K562 (cell line): ENCODE measurements around the gene IL11. TPM values are rescaled to one million over a fixed set of nuclear protein-coding genes. Genes with fewer than 3 reads are reported as not detected.

Experiments
- ASH1L ChIP-seq: fragments of 450-650 bp; IDR thresholded peaks from 2 replicates; pipeline ENCODE4 v1.6.1; 2018; ENCODE audit warnings: borderline replicate concordance, mild to moderate bottlenecking, low read depth; ENCODE audit not compliant: partially characterized antibody
- GABPA ChIP-seq: fragments of 200-800 bp; sonication (Bioruptor generic); conservative IDR thresholded peaks from 2 replicates; pipeline ENCODE4 v1.6.1; 2016; ENCODE audit warnings: low read depth, missing genetic modification characterization, missing compliant biosample characterization
- HDAC8 ChIP-seq: fragments of 450-650 bp; IDR thresholded peaks from 2 replicates; pipeline ENCODE4 v1.6.1; 2016; ENCODE audit warnings: mild to moderate bottlenecking, missing genetic modification characterization, moderate library complexity, missing compliant biosample characterization
- PRPF4 ChIP-seq: fragments of 200-400 bp; formaldehyde crosslinking; IDR thresholded peaks from one replicate; pipeline ENCODE4 v1.6.1; 2017; ENCODE audit warnings: low read length, low read depth, mild to moderate bottlenecking; ENCODE audit not compliant: insufficient read depth, poor library complexity, severe bottlenecking
- RB1 ChIP-seq: fragments of 450-650 bp; IDR thresholded peaks from 2 replicates; pipeline ENCODE4 v1.6.1; 2017; ENCODE audit warnings: low read depth, mild to moderate bottlenecking
- SRSF3 ChIP-seq: fragments of 200-400 bp; formaldehyde crosslinking; IDR thresholded peaks from 2 replicates; pipeline ENCODE4 v1.6.1; 2016; ENCODE audit warnings: mild to moderate bottlenecking, low read length, moderate library complexity; ENCODE audit not compliant: insufficient read depth
- XRCC3 ChIP-seq: fragments of 450-650 bp; IDR thresholded peaks from 2 replicates; pipeline ENCODE4 v1.6.1; 2017; ENCODE audit warnings: mild to moderate bottlenecking, moderate library complexity
- ZBTB7A ChIP-seq: IDR thresholded peaks from 2 replicates; pipeline ENCODE4 v1.6.1; 2011; ENCODE audit warnings: low read depth, mild to moderate bottlenecking, low read length, moderate library complexity, borderline replicate concordance; ENCODE audit not compliant: control insufficient read depth
- ZNF274 ChIP-seq: IDR thresholded peaks from 2 replicates; pipeline ENCODE4 v1.6.1; 2011; ENCODE audit warnings: low read depth, mild to moderate bottlenecking, low read length, moderate library complexity, borderline replicate concordance
- polyA plus RNA-seq, 8 experiments: library from polyadenylated mRNA; depleted of rRNA in 4 of 8; stranded (reverse) in 5 of 8; unstranded in 3 of 8; fragments of >200 nt; fragmentation: Nextera tagmentation in 2 of 8; fragmentation: Illumina TruSeq in 1 of 8; extraction: Ambion mirVana in 2 of 8; extraction: Trizol in 1 of 8; gene quantifications; 2 replicates each; pipeline versions ENCODE4 v1.2.1 to v1.2.3, GENCODE V29; 2011 to 2014; ENCODE audit warnings: inconsistent platforms in 1 of 8, missing spikeins in 1 of 8
- total RNA-seq, 7 experiments: library from RNA; depleted of rRNA in 6 of 7; stranded (reverse); fragments of >200 nt in 6 of 7; fragmentation: Illumina TruSeq in 2 of 7; extraction: Trizol in 2 of 7; gene quantifications; 2 replicates each; pipeline versions ENCODE4 v1.2.1 to v1.2.3, GENCODE V29; 2011 to 2021; ENCODE audit warnings: low replicate concordance in 1 of 7
- TF ChIP-seq, protein P1 (sequence below): fragments of 150-350 bp; conservative IDR thresholded peaks from 2 replicates; pipeline ENCODE4 v1.6.1; 2014; ENCODE audit warnings: low read length
- TF ChIP-seq, protein P2 (sequence below): conservative IDR thresholded peaks from 2 replicates; pipeline ENCODE4 v1.6.1; 2011; ENCODE audit warnings: low read depth, mild to moderate bottlenecking, low read length; ENCODE audit not compliant: control insufficient read depth
- TF ChIP-seq, protein P3 (sequence below): fragments of 200-800 bp; sonication (Bioruptor generic); IDR thresholded peaks from 2 replicates; pipeline ENCODE4 v1.6.1; 2017; ENCODE audit warnings: missing genetic modification characterization, missing compliant biosample characterization
- TF ChIP-seq, protein P4 (sequence below): fragments of 250-450 bp; sonication (Bioruptor Pico); IDR thresholded peaks from 2 replicates; pipeline ENCODE4 v1.5.0; 2021; ENCODE audit warnings: mild to moderate bottlenecking, moderate library complexity
- TF ChIP-seq, protein P5 (sequence below): sonication (generic); formaldehyde crosslinking; IDR thresholded peaks from 2 replicates; pipeline ENCODE4 v1.8.0; 2022; ENCODE audit warnings: missing genetic modification reagents, mild to moderate bottlenecking, borderline replicate concordance

Gene IL11
- total and polyA plus RNA-seq, 9 of the 15 experiments (the other 6 are each of a cell fraction or from before 2014, with no cell fraction given), result 0.04 to 0.42 (median 0.06) TPM; not detected in 6

DNA sequence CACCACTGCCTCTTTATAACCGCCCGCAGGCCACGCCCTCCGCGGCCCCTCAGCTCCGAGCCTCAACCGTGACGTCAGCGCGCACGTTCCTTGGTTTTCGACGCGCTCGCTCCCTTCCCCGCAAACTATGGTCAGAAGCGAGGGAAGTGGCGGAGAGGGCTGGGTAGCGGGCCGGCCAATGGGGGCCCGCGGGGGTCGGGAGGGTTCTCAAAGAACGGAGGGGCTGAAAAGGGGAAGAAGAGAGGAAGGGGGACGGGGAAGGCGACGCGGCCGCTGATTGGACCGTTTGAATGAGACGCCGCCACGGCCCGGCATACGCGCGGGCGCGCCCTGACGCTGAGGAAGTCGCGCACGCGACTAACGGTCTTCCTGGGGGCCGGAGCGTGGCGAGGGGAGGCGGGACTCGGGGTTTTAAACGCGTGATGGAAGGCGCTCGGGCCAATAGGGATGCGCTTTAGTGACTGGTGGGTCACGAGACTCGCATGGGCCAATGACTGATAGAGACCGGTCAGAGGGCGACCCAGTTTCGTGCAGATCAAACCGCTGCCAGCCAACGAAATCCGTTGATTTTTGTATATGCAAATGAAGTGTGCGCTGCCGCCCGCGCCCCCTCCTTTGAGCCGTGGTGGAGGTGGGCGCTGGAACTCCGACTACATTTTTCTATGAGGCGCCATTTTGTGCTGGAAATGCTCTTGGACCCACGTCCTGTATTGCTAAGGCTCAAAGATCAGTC, 37.7 kb upstream of the IL11 start (continued):
- TF ChIP-seq, protein P1, sequence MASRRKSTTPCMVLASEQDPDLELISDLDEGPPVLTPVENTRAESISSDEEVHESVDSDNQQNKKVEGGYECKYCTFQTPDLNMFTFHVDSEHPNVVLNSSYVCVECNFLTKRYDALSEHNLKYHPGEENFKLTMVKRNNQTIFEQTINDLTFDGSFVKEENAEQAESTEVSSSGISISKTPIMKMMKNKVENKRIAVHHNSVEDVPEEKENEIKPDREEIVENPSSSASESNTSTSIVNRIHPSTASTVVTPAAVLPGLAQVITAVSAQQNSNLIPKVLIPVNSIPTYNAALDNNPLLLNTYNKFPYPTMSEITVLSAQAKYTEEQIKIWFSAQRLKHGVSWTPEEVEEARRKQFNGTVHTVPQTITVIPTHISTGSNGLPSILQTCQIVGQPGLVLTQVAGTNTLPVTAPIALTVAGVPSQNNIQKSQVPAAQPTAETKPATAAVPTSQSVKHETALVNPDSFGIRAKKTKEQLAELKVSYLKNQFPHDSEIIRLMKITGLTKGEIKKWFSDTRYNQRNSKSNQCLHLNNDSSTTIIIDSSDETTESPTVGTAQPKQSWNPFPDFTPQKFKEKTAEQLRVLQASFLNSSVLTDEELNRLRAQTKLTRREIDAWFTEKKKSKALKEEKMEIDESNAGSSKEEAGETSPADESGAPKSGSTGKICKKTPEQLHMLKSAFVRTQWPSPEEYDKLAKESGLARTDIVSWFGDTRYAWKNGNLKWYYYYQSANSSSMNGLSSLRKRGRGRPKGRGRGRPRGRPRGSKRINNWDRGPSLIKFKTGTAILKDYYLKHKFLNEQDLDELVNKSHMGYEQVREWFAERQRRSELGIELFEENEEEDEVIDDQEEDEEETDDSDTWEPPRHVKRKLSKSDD, result no peak
- TF ChIP-seq, protein P2, sequence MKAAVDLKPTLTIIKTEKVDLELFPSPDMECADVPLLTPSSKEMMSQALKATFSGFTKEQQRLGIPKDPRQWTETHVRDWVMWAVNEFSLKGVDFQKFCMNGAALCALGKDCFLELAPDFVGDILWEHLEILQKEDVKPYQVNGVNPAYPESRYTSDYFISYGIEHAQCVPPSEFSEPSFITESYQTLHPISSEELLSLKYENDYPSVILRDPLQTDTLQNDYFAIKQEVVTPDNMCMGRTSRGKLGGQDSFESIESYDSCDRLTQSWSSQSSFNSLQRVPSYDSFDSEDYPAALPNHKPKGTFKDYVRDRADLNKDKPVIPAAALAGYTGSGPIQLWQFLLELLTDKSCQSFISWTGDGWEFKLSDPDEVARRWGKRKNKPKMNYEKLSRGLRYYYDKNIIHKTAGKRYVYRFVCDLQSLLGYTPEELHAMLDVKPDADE, result no peak
- TF ChIP-seq, protein P3, sequence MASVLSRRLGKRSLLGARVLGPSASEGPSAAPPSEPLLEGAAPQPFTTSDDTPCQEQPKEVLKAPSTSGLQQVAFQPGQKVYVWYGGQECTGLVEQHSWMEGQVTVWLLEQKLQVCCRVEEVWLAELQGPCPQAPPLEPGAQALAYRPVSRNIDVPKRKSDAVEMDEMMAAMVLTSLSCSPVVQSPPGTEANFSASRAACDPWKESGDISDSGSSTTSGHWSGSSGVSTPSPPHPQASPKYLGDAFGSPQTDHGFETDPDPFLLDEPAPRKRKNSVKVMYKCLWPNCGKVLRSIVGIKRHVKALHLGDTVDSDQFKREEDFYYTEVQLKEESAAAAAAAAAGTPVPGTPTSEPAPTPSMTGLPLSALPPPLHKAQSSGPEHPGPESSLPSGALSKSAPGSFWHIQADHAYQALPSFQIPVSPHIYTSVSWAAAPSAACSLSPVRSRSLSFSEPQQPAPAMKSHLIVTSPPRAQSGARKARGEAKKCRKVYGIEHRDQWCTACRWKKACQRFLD (CRISPR knock-in tag), result peak; percentile 55; the same call in 1 of the 2 replicates
- no peak for TF ChIP-seq XRCC3
- TF ChIP-seq ZNF274, result no peak; the same call in 1 of the 2 replicates
- TF ChIP-seq PRPF4, result no peak
- peak; percentile 81 for TF ChIP-seq ASH1L
- TF ChIP-seq RB1, result no peak
- TF ChIP-seq, protein P4, sequence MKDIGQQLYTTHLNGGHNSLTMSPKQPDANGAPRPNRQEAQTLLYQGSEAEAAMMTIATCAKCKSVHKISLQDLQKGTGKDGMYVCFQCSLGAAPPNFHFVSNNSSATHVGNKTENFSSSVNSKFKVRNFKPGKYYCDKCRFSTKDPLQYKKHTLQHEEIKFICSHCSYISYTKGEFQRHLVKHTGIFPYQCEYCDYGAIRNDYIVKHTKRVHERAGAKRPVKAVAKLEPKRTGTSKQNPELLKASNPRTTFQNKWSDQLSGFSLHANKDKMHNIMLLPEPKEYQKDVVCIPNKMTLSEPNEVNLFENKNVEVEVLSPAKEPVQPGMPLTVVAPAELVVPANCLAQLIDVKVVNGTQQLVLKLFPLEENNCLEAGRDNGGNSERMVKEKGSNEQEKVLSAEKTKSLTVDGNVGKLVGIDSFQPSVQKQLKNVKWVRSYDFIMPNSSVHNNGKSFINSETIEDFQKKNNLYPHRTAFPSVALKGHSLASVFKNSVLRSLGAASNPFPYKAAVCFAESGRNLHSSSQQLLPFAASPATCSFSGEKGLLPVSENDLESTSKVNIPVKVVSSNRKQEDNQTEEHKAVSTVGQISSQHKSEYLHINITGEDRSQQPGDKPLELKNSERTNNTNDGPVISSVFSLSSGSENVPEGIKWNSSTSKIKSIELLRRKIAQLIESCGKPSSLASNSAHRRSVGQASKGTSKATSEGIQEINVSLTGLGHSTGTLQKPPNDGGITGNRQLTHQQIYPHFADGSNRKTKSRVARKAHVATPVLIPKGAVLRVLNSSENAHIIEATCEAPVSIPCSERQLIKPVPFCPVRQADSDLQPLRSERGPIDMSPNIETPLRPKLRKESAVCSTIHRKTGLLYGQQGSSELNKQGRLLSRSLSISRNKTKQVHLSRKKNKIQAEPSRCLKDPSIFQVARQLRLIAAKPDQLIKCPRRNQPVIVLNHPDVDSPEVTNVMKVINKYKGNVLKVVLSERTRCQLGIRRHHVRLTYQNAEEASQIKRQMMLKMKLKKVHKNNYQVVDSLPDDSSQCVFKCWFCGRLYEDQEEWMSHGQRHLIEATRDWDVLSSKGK (CRISPR knock-in tag), result no peak
- TF ChIP-seq SRSF3, result no peak
- TF ChIP-seq ZBTB7A, result peak; percentile 11
- TF ChIP-seq, protein P5, sequence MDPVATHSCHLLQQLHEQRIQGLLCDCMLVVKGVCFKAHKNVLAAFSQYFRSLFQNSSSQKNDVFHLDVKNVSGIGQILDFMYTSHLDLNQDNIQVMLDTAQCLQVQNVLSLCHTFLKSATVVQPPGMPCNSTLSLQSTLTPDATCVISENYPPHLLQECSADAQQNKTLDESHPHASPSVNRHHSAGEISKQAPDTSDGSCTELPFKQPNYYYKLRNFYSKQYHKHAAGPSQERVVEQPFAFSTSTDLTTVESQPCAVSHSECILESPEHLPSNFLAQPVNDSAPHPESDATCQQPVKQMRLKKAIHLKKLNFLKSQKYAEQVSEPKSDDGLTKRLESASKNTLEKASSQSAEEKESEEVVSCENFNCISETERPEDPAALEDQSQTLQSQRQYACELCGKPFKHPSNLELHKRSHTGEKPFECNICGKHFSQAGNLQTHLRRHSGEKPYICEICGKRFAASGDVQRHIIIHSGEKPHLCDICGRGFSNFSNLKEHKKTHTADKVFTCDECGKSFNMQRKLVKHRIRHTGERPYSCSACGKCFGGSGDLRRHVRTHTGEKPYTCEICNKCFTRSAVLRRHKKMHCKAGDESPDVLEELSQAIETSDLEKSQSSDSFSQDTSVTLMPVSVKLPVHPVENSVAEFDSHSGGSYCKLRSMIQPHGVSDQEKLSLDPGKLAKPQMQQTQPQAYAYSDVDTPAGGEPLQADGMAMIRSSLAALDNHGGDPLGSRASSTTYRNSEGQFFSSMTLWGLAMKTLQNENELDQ (CRISPR knock-in tag), result no peak
- TF ChIP-seq HDAC8, result no peak
- peak; percentile 75 for TF ChIP-seq GABPA (tag)
